SKM-1 (cell line): ENCODE measurements around the gene PRR15L.

ENCODE experiments used
- DNase-seq: peaks from one replicate; lab custom pipeline; 2025; ENCODE audit not compliant: unreplicated experiment; lab: John Stamatoyannopoulos, UW

Gene PRR15L

DNA sequence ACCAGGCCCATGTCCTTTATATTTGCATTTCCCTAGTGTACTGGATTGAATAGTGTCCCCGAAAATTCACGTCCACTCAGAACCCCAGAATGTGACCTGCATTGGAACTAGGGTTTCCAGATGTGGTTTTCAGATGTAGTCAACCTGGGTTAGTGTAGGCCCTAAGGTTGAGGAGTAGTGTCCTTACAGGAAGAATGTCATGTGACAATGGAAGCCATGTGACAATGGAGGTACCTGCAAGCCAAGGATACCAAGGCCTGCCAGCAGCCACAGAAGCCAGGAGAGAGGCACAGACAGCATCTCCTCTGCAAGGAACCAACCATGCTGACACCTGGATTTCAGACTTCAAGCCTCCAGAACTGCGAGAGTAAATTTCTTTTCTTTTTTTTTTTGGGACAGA lies 5.2 kb upstream of the PRR15L start:
- DNase-seq = no peak

- no peak for DNase-seq
Observed at GRCh38 chr17:47961406-47961805, 3.7 kb upstream of the PRR15L start.

- no peak for DNase-seq
Observed at GRCh38 chr17:47959825-47960655, 2.4 kb upstream of the PRR15L start.

GRCh38 chr17:47956791-47957590 lies 692 bp downstream of the PRR15L start:
- no peak for DNase-seq

DNA sequence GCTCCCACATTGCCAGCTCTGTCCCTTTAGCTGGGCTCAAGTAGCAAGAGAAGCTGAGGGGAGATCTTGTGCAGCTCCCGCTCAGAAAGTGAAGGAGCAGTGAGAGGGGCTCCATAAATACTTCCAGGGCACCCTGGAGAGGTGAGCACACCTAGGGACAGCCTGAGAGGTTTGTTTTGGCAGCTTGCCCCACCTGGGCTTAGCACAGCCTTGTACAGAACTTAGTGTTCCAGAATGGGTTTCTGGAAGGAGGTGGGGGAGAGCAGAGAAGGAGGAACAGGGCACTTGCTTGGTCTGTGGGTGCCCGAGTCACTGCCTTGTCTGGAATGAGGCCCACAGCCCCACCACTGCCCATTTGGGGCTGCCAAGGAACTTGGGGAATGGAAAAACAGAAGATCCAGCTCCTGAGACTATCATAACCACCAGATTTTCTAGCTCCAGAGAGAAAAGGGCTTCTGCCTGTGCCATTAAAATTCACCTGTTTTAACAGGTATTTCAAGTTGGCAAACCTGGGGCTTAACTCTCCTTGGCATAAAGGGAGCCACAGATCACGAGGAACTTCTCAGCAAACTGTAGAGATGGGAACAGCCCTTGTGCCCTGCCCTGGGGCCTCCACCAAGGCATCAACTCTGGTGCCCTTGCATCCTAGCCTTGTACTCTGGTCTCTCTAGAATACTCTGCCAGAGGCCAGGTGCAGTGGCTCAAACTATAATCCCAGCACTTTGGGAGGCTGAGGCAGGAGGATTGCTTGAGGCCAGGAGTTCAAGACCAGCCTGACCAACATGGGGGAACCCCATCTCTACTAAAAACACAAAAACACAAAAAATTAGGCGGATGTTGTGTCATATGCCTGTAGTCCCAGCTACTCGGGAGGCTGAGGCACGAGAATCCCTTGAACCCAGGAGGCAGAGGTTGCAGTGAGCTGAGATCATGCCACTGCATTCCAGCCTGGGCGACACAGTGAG lies 1.9 kb downstream of the PRR15L start:
- no peak for DNase-seq

DNA sequence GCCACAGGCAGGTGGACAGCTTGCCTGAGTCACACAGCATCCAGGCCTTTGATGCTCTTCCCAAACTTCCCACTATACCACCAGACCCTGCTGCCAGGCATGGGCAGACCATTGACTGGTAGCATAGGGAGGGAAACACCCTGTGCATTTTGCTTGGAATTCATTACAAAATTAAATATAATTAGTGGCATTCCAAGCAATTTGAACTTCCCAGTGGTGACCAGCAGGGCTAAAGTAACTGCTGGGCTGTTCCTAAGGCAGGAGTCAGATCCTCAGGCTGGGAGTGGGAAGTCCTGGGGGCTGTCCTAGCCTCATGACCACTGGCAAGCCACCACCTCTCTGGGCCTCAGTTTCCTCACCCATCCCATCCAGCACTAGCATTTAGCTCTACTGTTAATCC lies 3.8 kb downstream of the PRR15L start:
- DNase-seq = no peak

DNA sequence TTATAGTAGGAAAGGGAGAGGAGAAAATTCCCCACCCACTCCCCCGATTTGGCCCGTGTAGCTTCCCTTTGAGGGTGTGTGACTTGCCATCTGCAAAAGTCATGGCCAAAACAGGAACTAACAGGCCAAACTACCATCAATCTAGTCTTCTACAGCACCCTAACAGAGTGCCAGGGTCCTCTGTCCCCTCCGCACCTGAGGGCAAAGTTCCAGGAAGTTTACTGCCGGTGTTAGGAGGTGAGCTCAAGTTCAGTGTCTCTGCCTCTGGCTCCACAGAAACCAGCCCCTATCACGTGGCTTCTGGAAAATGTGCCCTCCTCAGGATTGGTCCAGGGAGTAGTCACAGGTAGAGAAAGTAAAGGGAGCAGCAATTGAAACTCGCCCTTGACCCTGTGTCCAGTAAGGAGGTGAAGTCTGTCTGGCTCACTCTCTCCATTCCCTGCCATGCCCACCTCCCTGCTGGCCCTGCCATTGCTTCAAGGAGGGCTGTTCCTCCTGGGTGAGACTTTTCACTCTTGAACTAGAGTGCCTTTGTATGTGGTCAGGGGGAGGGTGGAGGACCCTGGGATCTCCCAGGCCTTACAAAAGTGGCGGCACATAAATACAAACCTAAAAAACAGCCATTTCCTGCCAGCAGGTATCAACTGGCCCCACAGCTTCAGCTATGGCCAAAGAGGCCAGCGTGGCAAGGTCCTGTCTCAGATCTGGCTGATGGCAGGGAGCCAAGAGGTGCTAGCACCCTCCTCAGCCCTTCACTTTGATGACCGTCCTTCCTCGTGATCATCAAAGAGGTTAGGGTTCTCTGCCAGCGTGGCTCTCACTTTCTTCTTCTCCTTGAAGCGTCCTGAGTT lies 5.3 kb downstream of the PRR15L start:
- no peak for DNase-seq

DNA sequence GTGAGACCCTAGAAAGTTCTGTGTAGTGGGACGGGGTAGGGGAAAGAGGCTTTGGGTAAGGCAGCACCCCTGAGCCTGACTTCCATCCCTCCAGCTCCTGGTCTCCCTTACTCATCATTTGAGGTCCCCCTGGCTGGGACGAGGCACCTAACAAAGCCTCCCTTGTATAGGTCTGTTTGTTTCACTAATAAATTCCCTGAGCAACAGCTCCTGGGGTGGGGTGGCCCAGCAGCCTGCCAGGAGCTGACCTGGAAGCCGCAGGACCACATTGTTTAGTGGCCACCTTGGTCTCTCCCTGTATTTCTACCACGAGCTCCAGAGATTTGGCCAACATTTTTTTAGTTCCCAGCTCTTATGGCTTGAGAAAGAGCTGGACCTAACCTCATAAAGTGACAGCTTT lies 7.2 kb downstream of the PRR15L start:
- DNase-seq = no peak

GRCh38 chr17:47949946-47950345 lies 7.7 kb downstream of the PRR15L start:
- DNase-seq = peak; percentile 5

- DNase-seq = peak; percentile 35
Observed at GRCh38 chr17:47949197-47949759, 8.4 kb downstream of the PRR15L start.

GRCh38 chr17:47948706-47949196 lies 8.9 kb downstream of the PRR15L start:
- DNase-seq = no peak

- peak; percentile 37 for DNase-seq
Observed at GRCh38 chr17:47946929-47947397, 10.7 kb downstream of the PRR15L start.

DNA sequence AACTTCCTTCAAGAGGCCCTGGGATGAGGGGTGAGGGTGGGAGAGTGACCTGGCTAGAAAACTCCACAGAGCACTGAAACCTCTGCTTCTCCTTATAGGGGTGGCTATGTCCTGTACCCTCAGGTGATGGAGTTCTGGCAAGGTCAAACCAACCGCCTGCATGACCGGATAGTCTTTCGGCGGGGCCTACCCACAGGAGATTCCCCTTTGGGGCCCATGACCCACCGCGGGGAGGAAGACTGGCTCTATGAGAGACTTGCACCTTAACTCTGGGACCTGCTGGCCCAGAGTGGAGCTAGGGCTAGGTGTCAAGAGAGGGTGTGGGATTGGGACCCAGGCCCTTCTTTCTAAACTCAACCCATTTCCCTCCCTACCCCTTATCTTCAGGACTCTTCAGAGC lies 11.2 kb downstream of the PRR15L start:
- DNase-seq = no peak

GRCh38 chr17:47945529-47946508 lies 11.9 kb downstream of the PRR15L start:
- no peak for DNase-seq

GRCh38 chr17:47945080-47945479 lies 12.6 kb downstream of the PRR15L start:
- no peak for DNase-seq

DNA sequence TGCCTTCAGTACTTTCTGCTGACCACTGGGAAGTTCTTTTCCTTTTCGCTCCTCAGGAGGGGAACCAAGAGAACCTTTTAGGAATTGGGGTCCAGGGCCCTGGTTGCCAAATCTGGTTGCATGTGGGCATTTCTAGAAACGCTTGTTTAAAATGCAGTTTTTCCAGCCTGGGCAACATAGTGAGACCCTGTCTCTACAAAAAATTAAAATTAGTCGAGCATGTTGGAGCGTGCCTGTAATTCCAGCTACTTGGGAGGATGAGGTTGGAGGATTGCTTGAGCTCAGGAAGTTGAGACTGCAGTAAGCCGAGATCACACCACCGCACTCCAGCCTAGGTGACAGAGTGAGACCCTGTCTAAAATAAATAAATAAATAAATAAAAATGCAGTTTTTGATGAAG lies 15.1 kb downstream of the PRR15L start:
- no peak for DNase-seq

GRCh38 chr17:47942096-47942510 lies 15.6 kb downstream of the PRR15L start:
- DNase-seq = no peak
